Measurements from ENCODE around the gene ATP6V0A1.

The ATP6V0A1 gene

DNA sequence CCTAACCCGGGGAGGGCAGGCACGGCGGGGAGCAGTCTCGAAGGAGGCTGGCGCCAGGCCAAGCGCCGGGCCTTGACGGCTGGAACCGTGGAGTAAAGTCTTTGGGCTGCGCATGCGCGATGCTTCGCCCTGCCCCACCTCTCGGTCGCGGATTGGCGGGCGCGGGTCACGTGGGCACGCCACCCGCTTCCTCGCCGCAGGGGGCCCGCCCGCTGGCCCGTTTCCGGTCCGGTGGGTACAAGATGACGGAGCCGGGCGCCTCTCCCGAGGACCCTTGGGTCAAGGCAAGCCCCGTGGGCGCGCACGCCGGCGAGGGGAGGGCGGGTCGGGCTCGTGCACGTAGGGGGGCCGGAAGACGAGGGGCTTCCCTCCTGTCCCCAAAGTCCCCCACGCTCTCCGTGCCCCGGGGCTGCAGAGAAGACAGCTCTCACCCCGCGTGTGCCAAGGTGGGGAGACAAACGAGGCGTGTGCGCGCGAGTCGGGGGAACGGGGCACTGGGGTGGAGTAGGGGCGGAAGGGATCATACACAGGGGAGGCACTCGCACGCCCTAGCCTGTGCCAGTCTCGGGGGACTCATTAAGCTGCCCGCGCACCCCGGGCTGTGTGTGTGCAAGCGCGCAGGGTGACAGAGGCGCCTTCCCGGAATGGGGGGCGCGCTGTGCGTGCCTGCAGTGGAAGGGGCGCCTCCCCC lies 108.3 kb downstream of the ATP6V0A1 start, which contains the start of gene MLX:
Gene MLX, plus strand, starts transcription at position 218 of the 691 bp plus-strand sequence. Its CDS starts 25 bp downstream, at position 243.
- DNase-seq (ENCODE audit: low read depth): no peak
- H3K4me3 ChIP-seq (ENCODE audit: low read length): peak within 1 kb of the TSS; percentile 83
- no peak for TF ChIP-seq CTCF (conservative IDR thresholded peaks at IDR 0.05; ENCODE audit: low read depth, low read length)

DNA sequence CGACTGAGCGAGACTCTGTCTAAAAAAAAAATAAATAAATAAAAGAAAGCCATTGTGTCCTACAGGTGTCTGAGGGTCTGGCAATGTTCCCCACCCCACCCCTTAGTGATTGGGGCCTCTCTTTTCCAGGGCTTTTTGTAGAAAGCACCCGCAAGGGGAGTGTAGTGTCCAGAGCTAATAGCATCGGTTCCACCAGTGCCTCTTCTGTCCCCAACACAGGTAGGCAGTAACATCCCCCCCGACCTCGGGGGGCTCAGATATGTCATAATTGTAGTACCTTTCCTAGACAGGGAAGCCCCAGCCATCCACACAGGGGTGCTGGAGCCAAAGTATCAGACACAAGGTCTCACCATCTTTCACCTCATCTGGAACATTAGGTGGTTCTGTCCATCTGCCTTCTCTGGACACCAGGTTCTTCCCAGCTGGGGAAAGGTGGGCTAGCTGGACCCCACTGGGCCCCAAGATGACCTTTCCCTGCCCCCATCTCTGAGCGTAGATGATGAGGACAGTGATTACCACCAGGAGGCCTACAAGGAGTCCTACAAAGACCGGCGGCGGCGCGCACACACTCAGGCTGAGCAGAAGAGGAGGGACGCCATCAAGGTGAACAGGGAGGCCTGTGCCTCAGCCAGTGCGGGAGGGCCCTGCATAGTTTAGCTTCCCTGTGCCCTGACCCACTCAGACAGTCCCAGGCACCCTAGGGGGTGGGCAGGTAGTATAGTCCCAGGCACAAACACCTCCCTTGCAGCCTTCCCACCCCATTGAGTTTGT lies 109.8 kb downstream of the ATP6V0A1 start:
- no peak for TF ChIP-seq CTCF (conservative IDR thresholded peaks at IDR 0.05; ENCODE audit: low read depth, low read length)
- H3K4me3 ChIP-seq (ENCODE audit: low read length): no peak overlapping the region
- DNase-seq (ENCODE audit: low read depth): no peak

- no peak for TF ChIP-seq CTCF (conservative IDR thresholded peaks at IDR 0.05; ENCODE audit: low read depth, low read length)
- no peak overlapping the region for H3K4me3 ChIP-seq (ENCODE audit: low read length)
- DNase-seq (ENCODE audit: low read depth): no peak
Observed at GRCh38 chr17:42571435-42572225, 113.0 kb downstream of the ATP6V0A1 start.
